ENCODE data around the gene CMIP.

- TF ChIP-seq GABPB1 (CRISPR knock-in tag; IDR thresholded peaks at IDR 0.05) = no peak
- TF ChIP-seq CTCF (IDR thresholded peaks at IDR 0.05) = no peak
These were observed 44.7 kb upstream of the CMIP start for GRCh38 chr16:81399909-81400308.

Measured in WTC11 (cell line).